Body of pancreas (tissue), 4 donors: Measurements from ENCODE around the gene PALLD. TPM values are rescaled to one million over a fixed set of nuclear protein-coding genes. Genes with fewer than 3 reads are reported as not detected.

ENCODE experiments used
- ATAC-seq: fragments of 150-250 bp; one replicate; pipeline ENCODE4 v1.9.1; 2016
- DNase-seq, 4 donors: peaks; one replicate each; pipeline ENCODE4 v3.0.0-alpha.2; 2019
- H3K27ac ChIP-seq, 4 donors: fragments of 200-600 bp; sonication (generic); 1 replicate in 3 of 4; 2 replicates in 1 of 4; pipeline versions ENCODE4 v1.5.1 to v1.6.1; 2016 to 2019; ENCODE audit warnings: mild to moderate bottlenecking in 1 of 4, mixed read lengths in 1 of 4, moderate library complexity in 1 of 4
- H3K27me3 ChIP-seq, 2 donors: fragments of 200-600 bp; sonication (generic); one replicate each; pipeline ENCODE4 v1.6.0; 2016; ENCODE audit warnings: mild to moderate bottlenecking in 1 of 2
- H3K36me3 ChIP-seq, 2 donors: fragments of 200-600 bp; sonication (generic); replicated peaks in 1 of 2; 2 replicates each; pipeline ENCODE4 v1.5.1; 2016; ENCODE audit warnings: low read depth in 2 of 2; ENCODE audit not compliant: insufficient read depth in 1 of 2
- H3K4me1 ChIP-seq: fragments of 200-600 bp; sonication (generic); one replicate; pipeline ENCODE4 v1.6.0; 2016
- H3K4me3 ChIP-seq, 2 donors: fragments of 200-600 bp; sonication (generic); 1 replicate in 1 of 2; 2 replicates in 1 of 2; pipeline ENCODE4 v1.5.1; 2016 to 2019
- H3K9me3 ChIP-seq, 3 donors: fragments of 200-600 bp; sonication (generic); 1 replicate in 2 of 3; 2 replicates in 1 of 3; pipeline ENCODE4 v1.5.1; 2016
- POLR2A ChIP-seq, 3 donors: fragments of 450-650 bp; IDR thresholded peaks; one replicate each; pipeline ENCODE4 v1.6.1; 2016; ENCODE audit warnings: antibody characterized with exemption in 3 of 3, mild to moderate bottlenecking in 2 of 3
- WGBS, 2 donors: methylation state at CpG; one replicate each; pipeline ENCODE4 v1.1.5; 2017; 5-methylcytosine and 5-hydroxymethylcytosine counted together
- intact Hi-C: fragments of 100-400 bp; cut with DNase I; formaldehyde crosslinking; loops from one replicate; pipeline ENCODE4 v1.15.1; 2023
- total RNA-seq, 2 donors: library from RNA; depleted of rRNA; stranded (reverse); fragments of >200 nt; gene quantifications; one replicate each; pipeline ENCODE4 v1.1.0, GENCODE V29; 2016
- TF ChIP-seq, protein P1 (sequence below), 7 experiments: fragments of 450-650 bp in 4 of 7; fragments of 200-600 bp in 3 of 7; sonication (generic) in 3 of 7; IDR thresholded peaks; one replicate each; pipeline ENCODE4 v1.5.1; 2016 to 2019; ENCODE audit warnings: antibody characterized with exemption in 7 of 7

Gene PALLD
- total RNA-seq, 2 donors from 2014 or later = 46.8 to 52.4 TPM

DNA sequence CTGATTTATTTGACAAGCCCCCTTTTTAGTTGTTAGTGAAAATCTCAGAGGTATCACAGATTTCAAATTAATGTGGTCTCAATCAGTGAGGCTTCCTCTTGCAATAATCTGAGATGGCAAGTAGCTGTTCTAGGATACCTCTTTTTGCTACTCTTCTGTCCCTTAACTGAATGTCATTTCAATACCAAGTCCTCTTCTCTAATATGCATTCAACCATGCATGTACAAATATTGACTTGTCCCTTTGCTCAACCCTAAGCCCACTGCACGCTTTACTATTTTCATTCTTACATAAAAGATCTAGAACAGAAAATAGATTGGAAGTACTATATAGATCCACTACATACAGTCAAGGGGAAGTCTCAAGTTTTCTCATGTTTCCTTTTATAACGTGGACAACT, 349.0 kb downstream of the PALLD start:
- intact Hi-C loops = no loop called here
- no peak overlapping the region for H3K4me3 ChIP-seq
- H3K9me3 ChIP-seq = no peaks in the 10 kb centered on the region
- DNase-seq (no peak), ATAC-seq (no peak)
- WGBS, 2 donors = 79 to 85% methylated on average over 2 of the region's 2 CpGs
- H3K27ac ChIP-seq = no peak overlapping the region
- H3K36me3 ChIP-seq = no peaks in the 10 kb centered on the region
- peaks cover 11% of the 10 kb centered on the region for H3K4me1 ChIP-seq
- TF ChIP-seq POLR2A (IDR thresholded peaks at IDR 0.05) = no peak
- TF ChIP-seq, protein P1, sequence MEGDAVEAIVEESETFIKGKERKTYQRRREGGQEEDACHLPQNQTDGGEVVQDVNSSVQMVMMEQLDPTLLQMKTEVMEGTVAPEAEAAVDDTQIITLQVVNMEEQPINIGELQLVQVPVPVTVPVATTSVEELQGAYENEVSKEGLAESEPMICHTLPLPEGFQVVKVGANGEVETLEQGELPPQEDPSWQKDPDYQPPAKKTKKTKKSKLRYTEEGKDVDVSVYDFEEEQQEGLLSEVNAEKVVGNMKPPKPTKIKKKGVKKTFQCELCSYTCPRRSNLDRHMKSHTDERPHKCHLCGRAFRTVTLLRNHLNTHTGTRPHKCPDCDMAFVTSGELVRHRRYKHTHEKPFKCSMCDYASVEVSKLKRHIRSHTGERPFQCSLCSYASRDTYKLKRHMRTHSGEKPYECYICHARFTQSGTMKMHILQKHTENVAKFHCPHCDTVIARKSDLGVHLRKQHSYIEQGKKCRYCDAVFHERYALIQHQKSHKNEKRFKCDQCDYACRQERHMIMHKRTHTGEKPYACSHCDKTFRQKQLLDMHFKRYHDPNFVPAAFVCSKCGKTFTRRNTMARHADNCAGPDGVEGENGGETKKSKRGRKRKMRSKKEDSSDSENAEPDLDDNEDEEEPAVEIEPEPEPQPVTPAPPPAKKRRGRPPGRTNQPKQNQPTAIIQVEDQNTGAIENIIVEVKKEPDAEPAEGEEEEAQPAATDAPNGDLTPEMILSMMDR (IDR thresholded peaks at IDR 0.05) = no peak
- no peaks in the 10 kb centered on the region for H3K27me3 ChIP-seq

DNA sequence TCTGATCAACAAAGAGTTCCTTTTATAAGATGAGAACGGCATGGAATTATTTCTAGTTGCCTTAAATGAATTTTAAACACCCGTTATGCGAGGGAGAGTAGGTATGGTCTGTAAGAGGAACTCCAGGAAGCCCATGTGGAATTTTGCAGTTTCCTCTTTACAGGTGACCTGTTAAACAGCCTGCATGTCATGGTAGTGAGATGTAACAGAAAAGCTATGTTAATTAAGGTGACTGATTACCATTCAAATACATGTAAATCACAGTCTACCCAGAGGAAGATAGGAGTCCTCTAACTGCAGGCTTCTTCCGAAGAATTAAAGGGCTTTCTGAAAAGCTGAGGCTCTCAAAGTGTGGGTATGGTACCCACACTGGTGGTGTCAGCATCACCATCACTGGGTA, 349.6 kb downstream of the PALLD start:
- no peaks in the 10 kb centered on the region for H3K9me3 ChIP-seq
- TF ChIP-seq POLR2A (IDR thresholded peaks at IDR 0.05) = no peak
- TF ChIP-seq, protein P1 (IDR thresholded peaks at IDR 0.05) = no peak
- no peaks in the 10 kb centered on the region for H3K27me3 ChIP-seq
- DNase-seq = no peak
- H3K36me3 ChIP-seq = no peaks in the 10 kb centered on the region
- intact Hi-C loops = no loop called here
- no peak overlapping the region for H3K4me3 ChIP-seq
- H3K4me1 ChIP-seq = peaks cover 6% of the 10 kb centered on the region
- H3K27ac ChIP-seq = no peak overlapping the region
- no peak for ATAC-seq
- 78 to 85% methylated on average over 4 of the region's 4 CpGs for WGBS, 2 donors

DNA sequence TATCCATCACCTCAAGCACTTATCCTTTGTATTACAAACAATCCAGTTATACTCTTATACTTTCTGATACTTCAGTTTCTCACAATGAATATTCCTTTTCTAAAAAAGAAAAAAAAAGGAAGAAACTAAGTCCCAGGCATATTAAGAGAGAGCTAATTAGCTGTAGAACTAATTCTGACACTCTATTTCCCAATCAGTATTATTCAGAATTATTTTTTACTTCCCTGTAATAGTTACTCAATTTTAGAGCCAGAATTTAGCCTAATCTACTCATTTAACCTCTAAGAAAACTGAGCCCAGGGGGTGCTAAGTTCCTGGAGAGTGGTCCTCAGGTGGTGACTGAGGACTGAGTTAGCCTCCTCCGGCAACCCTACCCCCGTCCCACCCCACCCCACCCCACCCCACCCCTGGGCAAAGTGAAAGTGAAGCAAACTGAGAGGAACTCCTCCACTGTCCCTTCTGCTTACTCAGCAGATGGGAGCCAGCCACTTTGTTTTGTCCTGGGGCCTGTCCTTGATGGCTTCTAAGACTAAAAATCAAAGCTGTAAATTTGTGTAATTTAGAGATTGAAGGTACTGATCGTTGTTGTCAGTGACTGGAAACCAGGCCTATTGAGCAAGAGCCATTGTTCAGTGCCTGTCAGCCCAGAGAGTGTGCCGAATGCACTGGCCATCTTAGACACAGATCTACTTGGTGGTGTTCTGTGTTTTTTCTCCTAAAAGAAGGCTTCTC, 351.1 kb downstream of the PALLD start:
- WGBS, 2 donors = 28 to 34% methylated on average over 4 of the region's 4 CpGs
- H3K27ac ChIP-seq = peak overlapping the region in 3 of 4 donors; percentile 1 to 53 (median 2)
- no peak for TF ChIP-seq POLR2A (IDR thresholded peaks at IDR 0.05)
- TF ChIP-seq, protein P1 (IDR thresholded peaks at IDR 0.05) = no peak
- no peak overlapping the region for H3K4me3 ChIP-seq
- H3K4me1 ChIP-seq = no peaks in the 10 kb centered on the region
- H3K9me3 ChIP-seq = no peaks in the 10 kb centered on the region
- peak in 1 of 4 donors; percentile 10 for DNase-seq
- ATAC-seq = peak; percentile 27
- no peaks in the 10 kb centered on the region for H3K36me3 ChIP-seq
- no peaks in the 10 kb centered on the region for H3K27me3 ChIP-seq
- intact Hi-C loops = no loop called here

DNA sequence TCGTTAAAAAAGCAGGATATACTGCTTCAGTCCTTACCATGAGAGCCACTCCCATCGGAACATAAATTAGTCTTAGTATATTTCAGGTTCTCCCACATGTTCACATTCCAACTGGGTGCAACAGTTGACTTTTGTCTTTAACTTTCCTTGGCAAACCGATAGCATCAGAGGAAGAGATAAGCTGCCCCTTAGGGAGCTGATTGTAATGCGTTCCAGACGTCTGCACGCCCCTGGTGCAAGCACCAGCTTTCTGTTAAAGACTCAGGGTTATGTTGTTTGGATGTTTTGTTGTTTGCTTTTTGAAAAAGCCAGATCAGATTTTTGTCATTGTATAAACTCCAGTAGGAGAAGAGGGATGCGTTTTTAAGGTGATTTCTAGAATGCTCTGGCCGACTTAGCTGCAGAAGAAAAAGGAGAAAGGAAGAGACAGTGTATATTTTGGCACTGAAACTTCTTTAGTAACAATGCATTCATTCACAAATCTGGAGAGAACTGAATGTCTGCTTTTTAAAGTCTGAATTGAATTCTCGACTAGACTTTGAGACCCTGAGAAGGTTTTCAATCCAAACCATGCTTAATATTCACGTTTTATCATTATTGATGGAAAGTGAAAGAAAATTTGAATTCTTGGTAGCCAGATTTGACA, 352.3 kb downstream of the PALLD start:
- H3K9me3 ChIP-seq = no peaks in the 10 kb centered on the region
- H3K4me1 ChIP-seq = no peaks in the 10 kb centered on the region
- 24 to 34% methylated on average over 10 of the region's 10 CpGs for WGBS, 2 donors
- no peaks in the 10 kb centered on the region for H3K27me3 ChIP-seq
- DNase-seq (no peak), ATAC-seq (no peak)
- intact Hi-C loops = no loop called here
- no peak overlapping the region for H3K4me3 ChIP-seq
- H3K27ac ChIP-seq = no peak overlapping the region
- TF ChIP-seq, protein P1 (IDR thresholded peaks at IDR 0.05) = no peak
- no peak for TF ChIP-seq POLR2A (IDR thresholded peaks at IDR 0.05)
- no peaks in the 10 kb centered on the region for H3K36me3 ChIP-seq
